ENCODE measurements around the gene NR5A1.

The NR5A1 gene

GRCh38 chr9:124483481-124483880, 23.7 kb downstream of the NR5A1 start:
- no peak for DNase-seq (ENCODE audit: extremely low read depth in 1 of 2, low read depth in 1 of 2)

GRCh38 chr9:124482431-124483031, 24.7 kb downstream of the NR5A1 start:
- no peak for DNase-seq (ENCODE audit: extremely low read depth in 1 of 2, low read depth in 1 of 2)

- DNase-seq (ENCODE audit: extremely low read depth in 1 of 2, low read depth in 1 of 2) = no peak
These were observed 26.1 kb downstream of the NR5A1 start for GRCh38 chr9:124481115-124481514.

GRCh38 chr9:124480621-124480981, 26.6 kb downstream of the NR5A1 start:
- DNase-seq (ENCODE audit: extremely low read depth in 1 of 2, low read depth in 1 of 2) = no peak

- no peak for DNase-seq (ENCODE audit: extremely low read depth in 1 of 2, low read depth in 1 of 2)
These were observed 27.1 kb downstream of the NR5A1 start for GRCh38 chr9:124479947-124480620.

GRCh38 chr9:124479371-124479770, 27.8 kb downstream of the NR5A1 start:
- DNase-seq (ENCODE audit: extremely low read depth in 1 of 2, low read depth in 1 of 2) = no peak

GRCh38 chr9:124478354-124478753, 28.8 kb downstream of the NR5A1 start:
- DNase-seq (ENCODE audit: extremely low read depth in 1 of 2, low read depth in 1 of 2) = no peak

GRCh38 chr9:124477648-124478285, 29.4 kb downstream of the NR5A1 start:
- no peak for DNase-seq (ENCODE audit: extremely low read depth in 1 of 2, low read depth in 1 of 2)

- no peak for DNase-seq (ENCODE audit: extremely low read depth in 1 of 2, low read depth in 1 of 2)
These were observed 30.0 kb downstream of the NR5A1 start for GRCh38 chr9:124477211-124477647.

GRCh38 chr9:124475868-124476690, 31.1 kb downstream of the NR5A1 start:
- no peak for DNase-seq (ENCODE audit: extremely low read depth in 1 of 2, low read depth in 1 of 2)

- DNase-seq (ENCODE audit: extremely low read depth in 1 of 2, low read depth in 1 of 2) = no peak
These were observed 31.9 kb downstream of the NR5A1 start for GRCh38 chr9:124475158-124475867.

- DNase-seq (ENCODE audit: extremely low read depth in 1 of 2, low read depth in 1 of 2) = no peak
These were observed 33.0 kb downstream of the NR5A1 start for GRCh38 chr9:124474151-124474550.

- DNase-seq (ENCODE audit: extremely low read depth in 1 of 2, low read depth in 1 of 2) = no peak
These were observed 33.9 kb downstream of the NR5A1 start for GRCh38 chr9:124473310-124473709.

- DNase-seq (ENCODE audit: extremely low read depth in 1 of 2, low read depth in 1 of 2) = no peak
These were observed 34.4 kb downstream of the NR5A1 start for GRCh38 chr9:124472770-124473169.

GRCh38 chr9:124471761-124472160, 35.4 kb downstream of the NR5A1 start:
- no peak for DNase-seq (ENCODE audit: extremely low read depth in 1 of 2, low read depth in 1 of 2)

- no peak for DNase-seq (ENCODE audit: extremely low read depth in 1 of 2, low read depth in 1 of 2)
These were observed 36.5 kb downstream of the NR5A1 start for GRCh38 chr9:124470726-124471125.

GRCh38 chr9:124470306-124470705, 36.9 kb downstream of the NR5A1 start:
- no peak for DNase-seq (ENCODE audit: extremely low read depth in 1 of 2, low read depth in 1 of 2)

GRCh38 chr9:124469011-124469832, 38.0 kb downstream of the NR5A1 start:
- DNase-seq (ENCODE audit: extremely low read depth in 1 of 2, low read depth in 1 of 2) = no peak

- DNase-seq (ENCODE audit: extremely low read depth in 1 of 2, low read depth in 1 of 2) = no peak
These were observed 39.0 kb downstream of the NR5A1 start for GRCh38 chr9:124468061-124468740.
